Gastrocnemius medialis (tissue), 4 donors: ENCODE measurements around the gene KLK6.

ENCODE experiments used
- POLR2A ChIP-seq, 2 donors: fragments of 450-650 bp; IDR thresholded peaks; one replicate each; pipeline ENCODE4 v1.6.1; 2017; ENCODE audit warnings: antibody characterized with exemption in 2 of 2, mild to moderate bottlenecking in 2 of 2, moderate library complexity in 2 of 2
- TF ChIP-seq, protein P1 (sequence below), 5 experiments: fragments of 450-650 bp in 3 of 5; fragments of 200-600 bp in 2 of 5; sonication (generic) in 2 of 5; IDR thresholded peaks in 4 of 5; conservative IDR thresholded peaks in 1 of 5; 1 replicate in 4 of 5; 2 replicates in 1 of 5; pipeline ENCODE4 v1.5.1; 2016 to 2019; ENCODE audit warnings: antibody characterized with exemption in 5 of 5, mild to moderate bottlenecking in 3 of 5, moderate library complexity in 3 of 5

DNA sequence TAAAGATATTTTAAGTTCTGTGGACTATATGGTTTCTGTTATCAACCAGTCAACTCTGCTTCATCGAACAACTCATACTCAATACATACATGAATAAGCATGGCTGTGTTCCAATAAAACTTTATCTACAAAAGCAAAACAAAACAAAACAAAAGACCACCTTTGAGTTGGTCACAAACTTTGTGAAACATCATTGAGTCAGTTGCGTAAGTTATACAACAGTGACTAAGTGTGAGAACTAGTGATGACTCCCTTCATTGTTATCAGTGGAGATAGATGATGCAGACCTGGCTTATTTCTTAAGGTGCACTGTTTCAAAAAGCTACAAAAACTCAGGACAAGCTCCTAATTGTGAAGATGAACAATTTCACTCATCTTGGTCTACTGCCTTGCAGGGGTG is 43.7 kb downstream of the KLK6 start:
- TF ChIP-seq, protein P1, sequence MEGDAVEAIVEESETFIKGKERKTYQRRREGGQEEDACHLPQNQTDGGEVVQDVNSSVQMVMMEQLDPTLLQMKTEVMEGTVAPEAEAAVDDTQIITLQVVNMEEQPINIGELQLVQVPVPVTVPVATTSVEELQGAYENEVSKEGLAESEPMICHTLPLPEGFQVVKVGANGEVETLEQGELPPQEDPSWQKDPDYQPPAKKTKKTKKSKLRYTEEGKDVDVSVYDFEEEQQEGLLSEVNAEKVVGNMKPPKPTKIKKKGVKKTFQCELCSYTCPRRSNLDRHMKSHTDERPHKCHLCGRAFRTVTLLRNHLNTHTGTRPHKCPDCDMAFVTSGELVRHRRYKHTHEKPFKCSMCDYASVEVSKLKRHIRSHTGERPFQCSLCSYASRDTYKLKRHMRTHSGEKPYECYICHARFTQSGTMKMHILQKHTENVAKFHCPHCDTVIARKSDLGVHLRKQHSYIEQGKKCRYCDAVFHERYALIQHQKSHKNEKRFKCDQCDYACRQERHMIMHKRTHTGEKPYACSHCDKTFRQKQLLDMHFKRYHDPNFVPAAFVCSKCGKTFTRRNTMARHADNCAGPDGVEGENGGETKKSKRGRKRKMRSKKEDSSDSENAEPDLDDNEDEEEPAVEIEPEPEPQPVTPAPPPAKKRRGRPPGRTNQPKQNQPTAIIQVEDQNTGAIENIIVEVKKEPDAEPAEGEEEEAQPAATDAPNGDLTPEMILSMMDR (IDR thresholded peaks at IDR 0.05 in 4 of 5, conservative IDR thresholded peaks at IDR 0.05 in 1 of 5), result no peak
- no peak for TF ChIP-seq POLR2A (IDR thresholded peaks at IDR 0.05)
